Neural progenitor cell (in vitro differentiated cells): Measurements from ENCODE around the gene CCDC97. TPM values are rescaled to one million over a fixed set of nuclear protein-coding genes. Genes with fewer than 3 reads are reported as not detected.

ENCODE experiments used
- DNase-seq: peaks from one replicate; pipeline ENCODE4 v3.0.0-alpha.2; 2016; ENCODE audit warnings: low spot score
- H2AFZ ChIP-seq: fragments of 200-600 bp; sonication (generic); replicated peaks from 2 replicates; pipeline ENCODE4 v1.6.1; 2016; ENCODE audit warnings: antibody characterized with exemption
- H3F3A ChIP-seq: fragments of 200-600 bp; sonication (generic); 2 replicates; pipeline ENCODE4 v1.6.1; 2016; ENCODE audit warnings: antibody characterized with exemption, low read depth
- H3K27ac ChIP-seq: fragments of 200-600 bp; sonication (generic); 2 replicates; pipeline ENCODE4 v1.5.1; 2016; ENCODE audit warnings: mild to moderate bottlenecking
- H3K27me3 ChIP-seq: fragments of 200-600 bp; sonication (generic); 2 replicates; pipeline ENCODE4 v1.6.1; 2016; ENCODE audit warnings: mild to moderate bottlenecking, moderate library complexity
- H3K36me3 ChIP-seq: fragments of 200-600 bp; sonication (generic); 2 replicates; pipeline ENCODE4 v1.5.1; 2016
- H3K4me1 ChIP-seq: fragments of 200-600 bp; sonication (generic); 2 replicates; pipeline ENCODE4 v1.6.1; 2016; ENCODE audit warnings: mixed run types
- H3K4me2 ChIP-seq: fragments of 200-600 bp; sonication (generic); 2 replicates; pipeline ENCODE4 v1.6.1; 2016
- H3K4me3 ChIP-seq: fragments of 200-600 bp; sonication (generic); 2 replicates; pipeline ENCODE4 v1.5.1; 2016
- H3K79me2 ChIP-seq: fragments of 200-600 bp; sonication (generic); 2 replicates; pipeline ENCODE4 v1.6.1; 2016; ENCODE audit warnings: low read depth
- H3K9ac ChIP-seq: fragments of 200-600 bp; sonication (generic); 2 replicates; pipeline ENCODE4 v1.6.1; 2016
- H3K9me3 ChIP-seq: fragments of 200-600 bp; sonication (generic); 2 replicates; pipeline ENCODE4 v1.5.1; 2016; ENCODE audit warnings: low read depth
- H4K20me1 ChIP-seq: fragments of 200-600 bp; sonication (generic); 2 replicates; pipeline ENCODE4 v1.6.1; 2016; ENCODE audit warnings: low read depth
- H3K27ac Mint-ChIP-seq: 3 replicates; pipeline ENCODE4 v1.8.0; 2021; ENCODE audit warnings: mixed read lengths
- H3K27me3 Mint-ChIP-seq: 2 replicates; pipeline ENCODE4 v1.8.0; 2022; ENCODE audit warnings: low read depth, mild to moderate bottlenecking, inconsistent platforms, moderate library complexity, mixed read lengths; ENCODE audit not compliant: insufficient read depth
- H3K36me3 Mint-ChIP-seq: 3 replicates; pipeline ENCODE4 v1.8.0; 2021; ENCODE audit warnings: mixed read lengths
- H3K4me1 Mint-ChIP-seq: 3 replicates; pipeline ENCODE4 v1.8.0; 2021; ENCODE audit warnings: mixed read lengths
- H3K4me3 Mint-ChIP-seq: 3 replicates; pipeline ENCODE4 v1.8.0; 2021; ENCODE audit warnings: mild to moderate bottlenecking, moderate library complexity, mixed read lengths
- H3K9me3 Mint-ChIP-seq: 3 replicates; pipeline ENCODE4 v1.8.0; 2020; ENCODE audit warnings: mixed read lengths
- EZH2 ChIP-seq: fragments of 200-600 bp; sonication (generic); IDR thresholded peaks from 2 replicates; pipeline ENCODE4 v1.6.1; 2017; ENCODE audit warnings: antibody characterized with exemption, mild to moderate bottlenecking, moderate library complexity
- EZH2phosphoT487 ChIP-seq: fragments of 200-600 bp; sonication (generic); IDR thresholded peaks from 2 replicates; pipeline ENCODE4 v1.6.1; 2017; ENCODE audit warnings: antibody characterized with exemption
- total RNA-seq: library from RNA; depleted of rRNA; stranded (reverse); fragments of >200 nt; gene quantifications from 2 replicates; pipeline ENCODE4 v1.2.3, GENCODE V29; 2015; ENCODE audit warnings: low replicate concordance
- TF ChIP-seq, protein P1 (sequence below): fragments of 200-600 bp; sonication (generic); IDR thresholded peaks from 2 replicates; pipeline ENCODE4 v1.5.1; 2017; ENCODE audit warnings: antibody characterized with exemption, mild to moderate bottlenecking

CCDC97 gene
- total RNA-seq, 1 donor from 2014 or later, result 19.1 TPM

DNA sequence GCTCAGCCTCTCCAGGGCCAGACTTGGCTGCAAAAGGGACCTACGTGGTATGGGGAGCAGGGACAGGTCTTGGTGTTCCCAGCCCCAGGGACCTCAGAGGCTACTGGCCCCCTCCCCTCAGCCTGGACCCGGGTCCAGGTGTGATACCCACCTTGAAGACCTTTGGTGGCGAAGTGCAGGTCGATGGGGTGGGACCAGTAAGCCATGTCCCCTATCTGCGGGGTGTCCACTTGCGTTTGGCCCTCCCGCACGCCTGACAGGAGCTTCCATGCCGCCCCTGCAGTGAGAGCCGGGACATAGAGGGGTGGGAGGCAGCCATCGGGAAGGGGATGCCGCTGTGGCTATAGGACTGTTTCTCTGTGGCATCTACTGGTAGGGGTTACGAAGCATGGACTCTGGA lies 47.8 kb downstream of the CCDC97 start:
- no peaks in the 10 kb centered on the region for H3K9me3 Mint-ChIP-seq
- H3K27ac ChIP-seq, result no peak overlapping the region
- H3K79me2 ChIP-seq, result no peaks in the 10 kb centered on the region
- H3K4me3 Mint-ChIP-seq, result no peak overlapping the region
- H3K27me3 Mint-ChIP-seq, result peaks cover 10% of the 10 kb centered on the region
- DNase-seq, result no peak
- no peak overlapping the region for H3K4me3 ChIP-seq
- H3K36me3 Mint-ChIP-seq, result no peaks in the 10 kb centered on the region
- H3F3A ChIP-seq, result peaks cover 4% of the 10 kb centered on the region
- TF ChIP-seq, protein P1, sequence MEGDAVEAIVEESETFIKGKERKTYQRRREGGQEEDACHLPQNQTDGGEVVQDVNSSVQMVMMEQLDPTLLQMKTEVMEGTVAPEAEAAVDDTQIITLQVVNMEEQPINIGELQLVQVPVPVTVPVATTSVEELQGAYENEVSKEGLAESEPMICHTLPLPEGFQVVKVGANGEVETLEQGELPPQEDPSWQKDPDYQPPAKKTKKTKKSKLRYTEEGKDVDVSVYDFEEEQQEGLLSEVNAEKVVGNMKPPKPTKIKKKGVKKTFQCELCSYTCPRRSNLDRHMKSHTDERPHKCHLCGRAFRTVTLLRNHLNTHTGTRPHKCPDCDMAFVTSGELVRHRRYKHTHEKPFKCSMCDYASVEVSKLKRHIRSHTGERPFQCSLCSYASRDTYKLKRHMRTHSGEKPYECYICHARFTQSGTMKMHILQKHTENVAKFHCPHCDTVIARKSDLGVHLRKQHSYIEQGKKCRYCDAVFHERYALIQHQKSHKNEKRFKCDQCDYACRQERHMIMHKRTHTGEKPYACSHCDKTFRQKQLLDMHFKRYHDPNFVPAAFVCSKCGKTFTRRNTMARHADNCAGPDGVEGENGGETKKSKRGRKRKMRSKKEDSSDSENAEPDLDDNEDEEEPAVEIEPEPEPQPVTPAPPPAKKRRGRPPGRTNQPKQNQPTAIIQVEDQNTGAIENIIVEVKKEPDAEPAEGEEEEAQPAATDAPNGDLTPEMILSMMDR, result no peak
- TF ChIP-seq EZH2, result no peak
- TF ChIP-seq EZH2phosphoT487, result no peak
- peaks cover 7% of the 10 kb centered on the region for H3K4me1 Mint-ChIP-seq
- H3K27me3 ChIP-seq, result peaks cover 14% of the 10 kb centered on the region
- no peaks in the 10 kb centered on the region for H3K36me3 ChIP-seq
- H3K4me2 ChIP-seq, result no peak overlapping the region
- no peak overlapping the region for H3K27ac Mint-ChIP-seq
- H4K20me1 ChIP-seq, result no peaks in the 10 kb centered on the region
- H3K9me3 ChIP-seq, result no peaks in the 10 kb centered on the region
- H3K9ac ChIP-seq, result no peak overlapping the region
- no peak overlapping the region for H2AFZ ChIP-seq
- H3K4me1 ChIP-seq, result peaks cover 2% of the 10 kb centered on the region

DNA sequence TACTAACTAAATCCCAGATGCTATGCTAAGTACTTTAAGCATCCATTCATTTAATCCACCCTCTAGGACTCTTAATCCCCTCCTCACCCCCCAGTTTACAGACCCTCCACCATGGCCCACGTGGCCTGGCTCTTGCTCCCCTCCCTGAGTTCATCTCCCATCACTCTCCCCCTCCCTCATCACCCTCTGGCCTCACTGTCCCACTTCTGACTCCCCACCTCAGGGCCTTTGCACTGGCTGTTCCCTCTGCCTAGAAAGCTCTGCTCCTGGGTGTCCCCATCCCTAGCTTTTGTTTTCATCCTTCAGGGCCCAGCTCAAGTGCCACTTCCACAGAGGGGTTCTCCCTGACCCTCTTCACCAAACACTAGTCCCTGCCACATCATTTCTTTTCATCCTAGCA lies 49.8 kb downstream of the CCDC97 start:
- H3K36me3 Mint-ChIP-seq, result no peaks in the 10 kb centered on the region
- peaks cover 8% of the 10 kb centered on the region for H3K4me1 Mint-ChIP-seq
- no peak for DNase-seq
- Histone ChIP-seq H3K9ac (no peak overlapping the region), H3K4me3 (no peak overlapping the region), H3K9me3 (no peaks in the 10 kb centered on the region), H4K20me1 (no peaks in the 10 kb centered on the region), H3K27ac (no peak overlapping the region), H3K4me2 (no peak overlapping the region), H3F3A (no peaks in the 10 kb centered on the region), H3K36me3 (no peaks in the 10 kb centered on the region), H3K27me3 (no peaks in the 10 kb centered on the region), H2AFZ (no peak overlapping the region), H3K79me2 (peaks cover 5% of the 10 kb centered on the region), H3K4me1 (no peaks in the 10 kb centered on the region)
- H3K27me3 Mint-ChIP-seq, result peaks cover 7% of the 10 kb centered on the region
- TF ChIP-seq EZH2phosphoT487 (no peak), EZH2 (no peak)
- TF ChIP-seq, protein P1, result no peak
- H3K4me3 Mint-ChIP-seq, result no peak overlapping the region
- H3K9me3 Mint-ChIP-seq, result no peaks in the 10 kb centered on the region
- H3K27ac Mint-ChIP-seq, result peak overlapping the region; percentile 37

DNA sequence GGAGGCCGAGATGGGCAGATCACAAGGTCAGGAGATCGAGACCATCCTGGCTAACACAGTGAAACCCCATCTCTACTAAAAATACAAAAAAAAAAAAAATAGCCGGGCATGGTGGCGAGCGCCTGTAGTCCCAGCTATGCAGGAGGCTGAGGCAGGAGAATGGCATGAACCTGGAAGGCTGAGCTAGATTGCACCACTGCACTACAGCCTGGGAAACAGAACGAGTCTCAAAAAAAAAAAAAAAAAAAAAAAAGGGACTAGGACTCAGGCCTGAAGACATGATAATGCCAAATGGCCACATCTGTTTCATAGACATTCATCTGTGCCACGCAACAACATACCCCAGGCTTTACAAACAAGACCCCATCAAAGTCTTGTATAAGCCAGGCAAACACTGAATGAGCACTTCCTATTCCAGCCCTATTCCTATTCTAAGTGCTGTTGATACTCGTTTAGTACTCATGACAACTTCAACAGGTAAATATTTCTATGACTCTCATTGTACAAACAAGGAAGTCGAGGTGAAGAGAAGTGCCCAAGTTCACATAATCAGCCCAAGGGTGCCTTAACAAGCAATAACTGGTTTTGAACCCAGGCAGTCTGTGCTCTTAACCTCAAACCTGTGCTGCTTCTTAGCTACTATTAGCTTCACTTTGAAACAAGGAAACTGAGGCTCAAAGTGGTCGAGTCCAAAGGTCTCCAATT lies 52.3 kb downstream of the CCDC97 start:
- Histone ChIP-seq H3F3A (no peaks in the 10 kb centered on the region), H3K36me3 (no peaks in the 10 kb centered on the region), H3K4me2 (no peak overlapping the region), H4K20me1 (no peaks in the 10 kb centered on the region), H3K4me3 (no peak overlapping the region), H3K9ac (no peak overlapping the region), H3K27ac (no peak overlapping the region), H2AFZ (no peak overlapping the region), H3K79me2 (peaks cover 25% of the 10 kb centered on the region), H3K9me3 (no peaks in the 10 kb centered on the region), H3K27me3 (no peaks in the 10 kb centered on the region), H3K4me1 (no peaks in the 10 kb centered on the region)
- H3K4me3 Mint-ChIP-seq, result peak overlapping the region; percentile 97
- H3K9me3 Mint-ChIP-seq, result no peaks in the 10 kb centered on the region
- TF ChIP-seq, protein P1, result no peak
- TF ChIP-seq EZH2phosphoT487 (no peak), EZH2 (no peak)
- peaks cover 5% of the 10 kb centered on the region for H3K36me3 Mint-ChIP-seq
- H3K27me3 Mint-ChIP-seq, result peaks cover 4% of the 10 kb centered on the region
- no peak overlapping the region for H3K27ac Mint-ChIP-seq
- DNase-seq, result no peak
- peaks cover 13% of the 10 kb centered on the region for H3K4me1 Mint-ChIP-seq
